MM.1S (cell line): ENCODE results near the gene FAM32A.

Experiments used
- DNase-seq: peaks from one replicate; pipeline ENCODE4 v3.0.0-alpha.2; 2015
- H2AFZ ChIP-seq: fragments of 300-600 bp; sonication (generic); 2 replicates; pipeline ENCODE4 v1.6.0; 2016; ENCODE audit warnings: antibody characterized with exemption, low read length
- H3F3A ChIP-seq: fragments of 300-600 bp; sonication (generic); 2 replicates; pipeline ENCODE4 v1.6.1; 2016; ENCODE audit warnings: mild to moderate bottlenecking, antibody characterized with exemption, low read length, moderate library complexity, mixed read lengths; ENCODE audit not compliant: insufficient read depth
- H3K27ac ChIP-seq: fragments of 300-600 bp; sonication (generic); 2 replicates; pipeline ENCODE4 v1.5.1; 2016; ENCODE audit warnings: mild to moderate bottlenecking, low read length
- H3K27me3 ChIP-seq: fragments of 300-600 bp; sonication (generic); replicated peaks from 2 replicates; pipeline ENCODE4 v1.6.0; 2016; ENCODE audit warnings: low read length; ENCODE audit not compliant: insufficient read depth
- H3K36me3 ChIP-seq: fragments of 300-600 bp; sonication (generic); replicated peaks from 2 replicates; pipeline ENCODE4 v1.6.1; 2016; ENCODE audit warnings: mild to moderate bottlenecking, low read length, mixed read lengths; ENCODE audit not compliant: insufficient read depth
- H3K4me1 ChIP-seq: fragments of 300-600 bp; sonication (generic); 2 replicates; pipeline ENCODE4 v1.6.1; 2016; ENCODE audit warnings: low read length, mixed read lengths
- H3K4me2 ChIP-seq: fragments of 300-600 bp; sonication (generic); 2 replicates; pipeline ENCODE4 v1.6.0; 2016; ENCODE audit warnings: low read depth, low read length
- H3K4me3 ChIP-seq: fragments of 300-600 bp; sonication (generic); 2 replicates; pipeline ENCODE4 v1.5.1; 2016; ENCODE audit warnings: low read length, mixed read lengths
- H3K79me2 ChIP-seq: fragments of 300-600 bp; sonication (generic); 2 replicates; pipeline ENCODE4 v1.6.1; 2016; ENCODE audit warnings: mixed run types, low read length, mixed read lengths
- H3K9ac ChIP-seq: fragments of 300-600 bp; sonication (generic); 2 replicates; pipeline ENCODE4 v1.6.1; 2016; ENCODE audit warnings: low read length, mixed read lengths
- H3K9me2 ChIP-seq: fragments of 300-600 bp; sonication (generic); replicated peaks from 2 replicates; pipeline ENCODE4 v1.6.1; 2016; ENCODE audit warnings: mild to moderate bottlenecking, low read length, mixed read lengths; ENCODE audit not compliant: insufficient read depth
- H3K9me3 ChIP-seq: fragments of 300-600 bp; sonication (generic); replicated peaks from 2 replicates; pipeline ENCODE4 v1.6.1; 2016; ENCODE audit warnings: mild to moderate bottlenecking, low read length, mixed read lengths; ENCODE audit not compliant: insufficient read depth
- H4K20me1 ChIP-seq: fragments of 300-600 bp; sonication (generic); 2 replicates; pipeline ENCODE4 v1.6.1; 2016; ENCODE audit warnings: mild to moderate bottlenecking, low read length, moderate library complexity, mixed read lengths; ENCODE audit not compliant: insufficient read depth
- EZH2 ChIP-seq: fragments of 300-600 bp; sonication (generic); optimal IDR thresholded peaks from 2 replicates; pipeline ENCODE3; 2017; ENCODE audit warnings: low read depth, mild to moderate bottlenecking, antibody characterized with exemption, low read length, mixed read lengths
- EZH2phosphoT487 ChIP-seq: fragments of 300-600 bp; sonication (generic); IDR thresholded peaks from 2 replicates; pipeline ENCODE4 v1.6.1; 2018; ENCODE audit warnings: antibody characterized with exemption, low read length
- TF ChIP-seq, protein P1 (sequence below): fragments of 300-600 bp; sonication (generic); IDR thresholded peaks from 2 replicates; pipeline ENCODE4 v1.5.1; 2016; ENCODE audit warnings: antibody characterized with exemption, low read length, mixed read lengths

Gene FAM32A

GRCh38 chr19:16190198-16190597 is 5.0 kb downstream of the FAM32A start:
- H3K4me2 ChIP-seq, result no peak overlapping the region
- no peak overlapping the region for H3K27ac ChIP-seq
- peaks cover 5% of the 10 kb centered on the region; the same call in 1 of the 2 replicates for H3K36me3 ChIP-seq
- no peaks in the 10 kb centered on the region for H3K9me2 ChIP-seq
- H2AFZ ChIP-seq, result no peak overlapping the region
- H3K4me1 ChIP-seq, result no peaks in the 10 kb centered on the region
- H3K9me3 ChIP-seq, result no peaks in the 10 kb centered on the region
- no peak overlapping the region for H3K9ac ChIP-seq
- peaks cover 7% of the 10 kb centered on the region; the same call in 1 of the 2 replicates for H3F3A ChIP-seq
- no peak overlapping the region for H3K4me3 ChIP-seq
- no peaks in the 10 kb centered on the region for H4K20me1 ChIP-seq
- no peaks in the 10 kb centered on the region for H3K27me3 ChIP-seq
- DNase-seq, result no peak
- TF ChIP-seq EZH2 (no peak), EZH2phosphoT487 (no peak)
- TF ChIP-seq, protein P1, sequence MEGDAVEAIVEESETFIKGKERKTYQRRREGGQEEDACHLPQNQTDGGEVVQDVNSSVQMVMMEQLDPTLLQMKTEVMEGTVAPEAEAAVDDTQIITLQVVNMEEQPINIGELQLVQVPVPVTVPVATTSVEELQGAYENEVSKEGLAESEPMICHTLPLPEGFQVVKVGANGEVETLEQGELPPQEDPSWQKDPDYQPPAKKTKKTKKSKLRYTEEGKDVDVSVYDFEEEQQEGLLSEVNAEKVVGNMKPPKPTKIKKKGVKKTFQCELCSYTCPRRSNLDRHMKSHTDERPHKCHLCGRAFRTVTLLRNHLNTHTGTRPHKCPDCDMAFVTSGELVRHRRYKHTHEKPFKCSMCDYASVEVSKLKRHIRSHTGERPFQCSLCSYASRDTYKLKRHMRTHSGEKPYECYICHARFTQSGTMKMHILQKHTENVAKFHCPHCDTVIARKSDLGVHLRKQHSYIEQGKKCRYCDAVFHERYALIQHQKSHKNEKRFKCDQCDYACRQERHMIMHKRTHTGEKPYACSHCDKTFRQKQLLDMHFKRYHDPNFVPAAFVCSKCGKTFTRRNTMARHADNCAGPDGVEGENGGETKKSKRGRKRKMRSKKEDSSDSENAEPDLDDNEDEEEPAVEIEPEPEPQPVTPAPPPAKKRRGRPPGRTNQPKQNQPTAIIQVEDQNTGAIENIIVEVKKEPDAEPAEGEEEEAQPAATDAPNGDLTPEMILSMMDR, result no peak
- H3K79me2 ChIP-seq, result peaks cover 29% of the 10 kb centered on the region

DNA sequence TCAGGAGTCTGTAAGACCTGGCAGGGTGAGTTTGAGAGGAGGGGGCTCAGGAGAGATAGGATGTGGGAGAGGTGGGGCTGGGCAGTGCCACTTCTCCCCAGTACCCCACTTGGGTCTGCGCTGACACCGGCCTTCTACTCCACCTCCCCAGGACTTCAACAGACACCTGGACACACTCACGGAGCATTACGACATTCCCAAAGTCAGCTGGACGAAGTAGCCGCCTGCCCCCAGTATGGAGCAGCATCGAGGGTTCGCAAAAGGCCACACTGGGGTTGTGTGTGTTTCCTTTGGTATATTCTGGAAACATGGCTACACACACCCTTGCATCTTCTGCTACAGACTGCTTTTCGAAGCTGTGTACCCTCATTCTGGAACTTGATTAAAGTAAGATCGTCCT is 5.5 kb downstream of the FAM32A start:
- no peak for TF ChIP-seq EZH2phosphoT487
- TF ChIP-seq, protein P1, result no peak
- TF ChIP-seq EZH2, result no peak
- Histone ChIP-seq H3K9ac (no peak overlapping the region), H3K9me2 (no peaks in the 10 kb centered on the region), H3K79me2 (peaks cover 24% of the 10 kb centered on the region), H3K27me3 (no peaks in the 10 kb centered on the region), H3K27ac (no peak overlapping the region), H3K36me3 (peaks cover 5% of the 10 kb centered on the region; the same call in 1 of the 2 replicates), H3K4me3 (no peak overlapping the region), H2AFZ (no peak overlapping the region), H4K20me1 (no peaks in the 10 kb centered on the region), H3K4me2 (no peak overlapping the region), H3F3A (peaks cover 4% of the 10 kb centered on the region; the same call in 1 of the 2 replicates), H3K9me3 (no peaks in the 10 kb centered on the region), H3K4me1 (no peaks in the 10 kb centered on the region)
- DNase-seq, result no peak

DNA sequence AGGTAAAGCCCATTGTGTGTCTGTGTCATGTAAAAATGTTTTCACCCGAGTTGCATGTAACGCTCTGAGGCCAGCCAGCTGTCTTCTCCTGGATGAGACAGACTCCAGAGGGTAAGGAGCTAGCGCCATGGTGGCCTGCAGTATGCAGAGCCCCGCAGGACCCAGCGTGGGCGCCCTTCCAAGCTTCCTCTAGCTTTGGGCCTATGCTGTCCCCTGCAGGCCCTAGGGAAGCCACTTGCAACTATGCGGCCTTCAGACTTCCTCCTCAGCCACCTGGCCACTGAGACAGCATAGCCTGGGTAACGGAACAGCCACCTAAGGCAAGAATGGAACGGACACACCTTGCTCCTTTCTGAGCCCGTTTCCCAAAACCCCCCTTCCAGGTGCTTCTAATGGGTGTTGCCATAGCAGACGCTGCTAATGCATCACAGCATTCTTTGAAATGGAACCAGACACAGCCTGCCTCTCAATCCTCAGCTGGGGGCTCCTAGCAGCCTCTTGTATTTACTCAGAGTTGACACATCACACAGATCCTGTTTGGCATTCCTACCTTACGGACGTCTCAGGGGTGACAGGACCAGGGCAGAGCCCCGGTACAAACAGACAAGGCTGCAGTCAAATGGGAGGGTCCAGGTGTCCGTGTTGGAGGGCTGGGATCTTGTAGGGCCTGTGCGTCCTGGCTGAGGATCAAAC is 6.2 kb downstream of the FAM32A start:
- H3K27me3 ChIP-seq, result no peaks in the 10 kb centered on the region
- H3K9me3 ChIP-seq, result no peaks in the 10 kb centered on the region
- DNase-seq, result no peak
- no peak overlapping the region for H3K9ac ChIP-seq
- H4K20me1 ChIP-seq, result no peaks in the 10 kb centered on the region
- H3K36me3 ChIP-seq, result peaks cover 5% of the 10 kb centered on the region; the same call in 1 of the 2 replicates
- TF ChIP-seq EZH2phosphoT487, result no peak
- no peak for TF ChIP-seq EZH2
- TF ChIP-seq, protein P1, result no peak
- H3K9me2 ChIP-seq, result no peaks in the 10 kb centered on the region
- peaks cover 17% of the 10 kb centered on the region for H3K79me2 ChIP-seq
- no peaks in the 10 kb centered on the region for H3F3A ChIP-seq
- H3K4me3 ChIP-seq, result no peak overlapping the region
- H2AFZ ChIP-seq, result no peak overlapping the region
- no peak overlapping the region for H3K4me2 ChIP-seq
- no peak overlapping the region for H3K27ac ChIP-seq
- no peaks in the 10 kb centered on the region for H3K4me1 ChIP-seq
